K562 (cell line): Measurements from ENCODE around the gene IFI30. TPM values are rescaled to one million over a fixed set of nuclear protein-coding genes. Genes with fewer than 3 reads are reported as not detected.

Experiments
- ATAC-seq: fragments of 200-7000 bp; cut with Tn5 transposase; 3 replicates; pipeline ENCODE4 v1.9.1; 2020; ENCODE audit warnings: moderate library complexity
- BruUV-seq: library from RNA; stranded (reverse); fragments of 400-500 nt; replicated peaks from 2 replicates; lab custom pipeline; 2021; lab: Mats Ljungman, UMichigan
- CTCF ChIA-PET: fragments of 300-600 bp; formaldehyde crosslinking; extraction: SDS; loops from one replicate; lab custom pipeline; 2021; ENCODE audit warnings: low intra/inter-chr PET ratio; lab: Yijun Ruan, JAX
- POLR2A ChIA-PET: fragments of 300-600, 350-650 bp; sonication (Branson Sonifier 250); formaldehyde crosslinking; extraction: SDS; loops from one replicate; lab custom pipeline; 2021; ENCODE audit warnings: antibody characterized with exemption, inconsistent platforms; lab: Yijun Ruan, JAX
- DNase-seq, 4 experiments: peaks; one replicate each; pipeline versions ENCODE4 v3.0.0 to v3.0.0-alpha.2; 2011 to 2018; ENCODE audit warnings: low spot score in 3 of 4, mixed read lengths in 3 of 4; ENCODE audit errors: extremely low read depth in 1 of 4
- FAIRE-seq: peaks from 2 replicates; lab custom pipeline; 2011; peaks lifted over from hg19 to GRCh38; lab: Jason Lieb, UNC
- H2AFZ ChIP-seq: 2 replicates; pipeline ENCODE4 v1.6.0; 2011; ENCODE audit warnings: low read depth, low read length, control low read depth, inconsistent platforms
- H3K27ac ChIP-seq: fragments of 200-600 bp; 3 replicates; pipeline ENCODE4 v1.8.0; 2011; ENCODE audit warnings: low read depth, mild to moderate bottlenecking, control low read depth, inconsistent platforms, low read length, moderate library complexity, mixed read lengths; ENCODE audit errors: extremely low read depth
- H3K27me3 ChIP-seq, 2 experiments: fragments of 300-600 bp in 1 of 2; 2 replicates in 1 of 2; 3 replicates in 1 of 2; pipeline versions ENCODE4 v1.6.0 to v1.8.0; 2011; ENCODE audit warnings: inconsistent platforms in 2 of 2, low read length in 2 of 2, mild to moderate bottlenecking in 1 of 2, mixed read lengths in 1 of 2, moderate library complexity in 1 of 2; ENCODE audit not compliant: control insufficient read depth in 2 of 2, insufficient read depth in 2 of 2
- H3K36me3 ChIP-seq: fragments of 300-600 bp; 3 replicates; pipeline ENCODE4 v1.8.0; 2011; ENCODE audit warnings: mild to moderate bottlenecking, low read length, inconsistent platforms; ENCODE audit not compliant: control insufficient read depth, insufficient read depth
- H3K4me1 ChIP-seq, 2 experiments: fragments of 200-600 bp in 1 of 2; replicated peaks in 1 of 2; 2 replicates in 1 of 2; 3 replicates in 1 of 2; pipeline versions ENCODE4 v1.5.1 to v1.8.0; 2011; ENCODE audit warnings: inconsistent platforms in 2 of 2, low read length in 2 of 2, mild to moderate bottlenecking in 1 of 2, mixed read lengths in 1 of 2, moderate library complexity in 1 of 2; ENCODE audit not compliant: control insufficient read depth in 2 of 2, insufficient read depth in 2 of 2
- H3K4me2 ChIP-seq: 2 replicates; pipeline ENCODE4 v1.6.1; 2011; ENCODE audit warnings: low read length, control low read depth, inconsistent platforms, mixed read lengths; ENCODE audit not compliant: insufficient read depth
- H3K4me3 ChIP-seq: fragments of 200-600 bp; sonication (generic), shearing (Covaris generic); 2 replicates; pipeline ENCODE4 v1.5.1; 2016; ENCODE audit warnings: control low read depth, inconsistent platforms
- H3K79me2 ChIP-seq: fragments of 200-600 bp; 3 replicates; pipeline ENCODE4 v1.8.0; 2011; ENCODE audit warnings: low read length, inconsistent platforms; ENCODE audit not compliant: control insufficient read depth, insufficient read depth
- H3K9ac ChIP-seq, 2 experiments: 2 replicates each; pipeline versions ENCODE4 v1.6.0 to v1.6.1; 2011; ENCODE audit warnings: low read depth in 2 of 2, low read length in 2 of 2, control low read depth in 1 of 2, inconsistent platforms in 1 of 2, mild to moderate bottlenecking in 1 of 2, mixed read lengths in 1 of 2; ENCODE audit not compliant: insufficient read depth in 1 of 2
- H3K9me1 ChIP-seq: one replicate; pipeline ENCODE4 v1.6.0; 2011; ENCODE audit warnings: inconsistent platforms, mild to moderate bottlenecking, low read length, moderate library complexity; ENCODE audit not compliant: control insufficient read depth, insufficient read depth
- H3K9me3 ChIP-seq: replicated peaks from 2 replicates; pipeline ENCODE4 v1.5.1; 2011; ENCODE audit warnings: low read depth, low read length, inconsistent platforms; ENCODE audit not compliant: control insufficient read depth, insufficient read depth
- H4K20me1 ChIP-seq: replicated peaks from 2 replicates; pipeline ENCODE4 v1.6.1; 2011; ENCODE audit warnings: low read length, inconsistent platforms, mixed read lengths; ENCODE audit not compliant: control insufficient read depth, insufficient read depth
- MCM7 ChIP-seq, 2 experiments: fragments of 450-650 bp; IDR thresholded peaks; 2 replicates each; pipeline ENCODE4 v1.6.1; 2016 to 2018
- PREB ChIP-seq: sonication (generic); formaldehyde crosslinking; IDR thresholded peaks from 2 replicates; pipeline ENCODE4 v1.8.1; 2023; ENCODE audit warnings: mild to moderate bottlenecking, missing genetic modification reagents
- PTBP1 ChIP-seq: fragments of 200-400 bp; formaldehyde crosslinking; IDR thresholded peaks from 2 replicates; pipeline ENCODE4 v1.6.1; 2017; ENCODE audit warnings: low read depth, low read length
- SMAD4 ChIP-seq: fragments of 250-450 bp; sonication (Bioruptor Pico); conservative IDR thresholded peaks from 2 replicates; pipeline ENCODE4 v1.8.0; 2021; ENCODE audit warnings: inconsistent platforms, mild to moderate bottlenecking, moderate library complexity
- XRCC4 ChIP-seq: IDR thresholded peaks from one replicate; pipeline ENCODE4 v1.6.1; 2011; ENCODE audit not compliant: insufficient read depth, insufficient read length; ENCODE audit errors: extremely low read depth
- ZBTB1 ChIP-seq: sonication (generic); formaldehyde crosslinking; IDR thresholded peaks from 2 replicates; pipeline ENCODE4 v1.8.1; 2023; ENCODE audit warnings: missing genetic modification reagents, low read depth, mild to moderate bottlenecking, borderline replicate concordance
- ZNF12 ChIP-seq: sonication (generic); formaldehyde crosslinking; IDR thresholded peaks from 2 replicates; pipeline ENCODE4 v1.4.0; 2020; ENCODE audit warnings: mild to moderate bottlenecking, missing genetic modification reagents
- ZNF212 ChIP-seq: fragments of 450-650 bp; formaldehyde crosslinking; IDR thresholded peaks from 2 replicates; pipeline ENCODE4 v1.4.0; 2020; ENCODE audit warnings: mild to moderate bottlenecking
- WGBS: fragments of 100-300 bp; shearing (Covaris generic); methylation state at CpG from one replicate; pipeline ENCODE4 v1.1.6; 2016; ENCODE audit warnings: low coverage, mixed read lengths; ENCODE audit not compliant: insufficient coverage; ENCODE audit errors: missing lambda C conversion rate; 5-methylcytosine and 5-hydroxymethylcytosine counted together
- in situ Hi-C: fragments of 300-500 bp; cut with MboI; formaldehyde crosslinking; loops from 4 replicates; pipeline ENCODE4 v1.15.0; 2018; ENCODE audit warnings: inconsistent platforms, mixed read lengths
- intact Hi-C: fragments of 100-400 bp; cut with micrococcal nuclease; formaldehyde crosslinking; loops from 2 replicates; pipeline ENCODE4 v1.14.2; 2022
- polyA plus RNA-seq, 8 experiments: library from polyadenylated mRNA; depleted of rRNA in 4 of 8; stranded (reverse) in 5 of 8; unstranded in 3 of 8; fragments of >200 nt; fragmentation: Nextera tagmentation in 2 of 8; fragmentation: Illumina TruSeq in 1 of 8; extraction: Ambion mirVana in 2 of 8; extraction: Trizol in 1 of 8; gene quantifications; 2 replicates each; pipeline versions ENCODE4 v1.2.1 to v1.2.3, GENCODE V29; 2011 to 2014; ENCODE audit warnings: inconsistent platforms in 1 of 8, missing spikeins in 1 of 8
- total RNA-seq, 7 experiments: library from RNA; depleted of rRNA in 6 of 7; stranded (reverse); fragments of >200 nt in 6 of 7; fragmentation: Illumina TruSeq in 2 of 7; extraction: Trizol in 2 of 7; gene quantifications; 2 replicates each; pipeline versions ENCODE4 v1.2.1 to v1.2.3, GENCODE V29; 2011 to 2021; ENCODE audit warnings: low replicate concordance in 1 of 7
- TF ChIP-seq, protein P1 (sequence below): sonication (generic); formaldehyde crosslinking; IDR thresholded peaks from 2 replicates; pipeline ENCODE4 v1.8.0; 2022; ENCODE audit warnings: missing genetic modification reagents, mild to moderate bottlenecking, borderline replicate concordance

The IFI30 gene
- total and polyA plus RNA-seq, 9 of the 15 experiments (the other 6 are each of a cell fraction or from before 2014, with no cell fraction given) = 63.7 to 430 (median 109) TPM

GRCh38 chr19:18144361-18144760 lies 29.3 kb upstream of the IFI30 start (continued):
- TF ChIP-seq PTBP1 (no peak), PREB (CRISPR knock-in tag) (no peak)
- TF ChIP-seq, protein P1, sequence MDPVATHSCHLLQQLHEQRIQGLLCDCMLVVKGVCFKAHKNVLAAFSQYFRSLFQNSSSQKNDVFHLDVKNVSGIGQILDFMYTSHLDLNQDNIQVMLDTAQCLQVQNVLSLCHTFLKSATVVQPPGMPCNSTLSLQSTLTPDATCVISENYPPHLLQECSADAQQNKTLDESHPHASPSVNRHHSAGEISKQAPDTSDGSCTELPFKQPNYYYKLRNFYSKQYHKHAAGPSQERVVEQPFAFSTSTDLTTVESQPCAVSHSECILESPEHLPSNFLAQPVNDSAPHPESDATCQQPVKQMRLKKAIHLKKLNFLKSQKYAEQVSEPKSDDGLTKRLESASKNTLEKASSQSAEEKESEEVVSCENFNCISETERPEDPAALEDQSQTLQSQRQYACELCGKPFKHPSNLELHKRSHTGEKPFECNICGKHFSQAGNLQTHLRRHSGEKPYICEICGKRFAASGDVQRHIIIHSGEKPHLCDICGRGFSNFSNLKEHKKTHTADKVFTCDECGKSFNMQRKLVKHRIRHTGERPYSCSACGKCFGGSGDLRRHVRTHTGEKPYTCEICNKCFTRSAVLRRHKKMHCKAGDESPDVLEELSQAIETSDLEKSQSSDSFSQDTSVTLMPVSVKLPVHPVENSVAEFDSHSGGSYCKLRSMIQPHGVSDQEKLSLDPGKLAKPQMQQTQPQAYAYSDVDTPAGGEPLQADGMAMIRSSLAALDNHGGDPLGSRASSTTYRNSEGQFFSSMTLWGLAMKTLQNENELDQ (CRISPR knock-in tag) = no peak
- TF ChIP-seq, all 486 proteins: peak for 0

- intact Hi-C loops (no loop called here), in situ Hi-C loops (no loop called here)
- WGBS = 90% methylated on average over 22 of the region's 28 CpGs
- Histone ChIP-seq H2AFZ (no peak overlapping the region), H3K9ac (peak overlapping the region in 1 of 2 experiments; percentile 26; a peak in 1 of 4 replicates), H4K20me1 (no peaks in the 10 kb centered on the region), H3K27ac (no peak overlapping the region), H3K36me3 (peaks cover 54% of the 10 kb centered on the region; the same call in 2 of the 3 replicates), H3K9me1 (no peaks in the 10 kb centered on the region), H3K4me2 (no peak overlapping the region), H3K79me2 (no peaks in the 10 kb centered on the region), H3K9me3 (no peaks in the 10 kb centered on the region), H3K4me3 (no peak overlapping the region), H3K4me1 (peaks cover 0 to 19% of the 10 kb centered on the region in 2 experiments; a peak in 3 of 5 replicates), H3K27me3 (no peaks in the 10 kb centered on the region)
- no peak for FAIRE-seq
- BruUV-seq = no TSS peak
- no peak for DNase-seq
- no peak for ATAC-seq
- CTCF ChIA-PET = no interaction called here
- TF ChIP-seq MCM7 (IDR thresholded peaks at IDR 0.05) (no peak), ZBTB1 (CRISPR knock-in tag) (no peak), ZNF212 (no peak), XRCC4 (no peak), SMAD4 (CRISPR knock-in tag) (no peak), ZNF12 (no peak)
- TF ChIP-seq, all 486 proteins: peak for 0
- POLR2A ChIA-PET = no interaction called here
Measured at GRCh38 chr19:18144906-18145305, 28.7 kb upstream of the IFI30 start.
